Measurements from ENCODE around the gene THEMIS2.
A peak's percentile ranks its signal among the peaks of the same experiment; 100 is the strongest.
"Not testable (repeated sequence)": the region's sequence is repeated elsewhere in the genome, so short reads cannot be mapped to it uniquely, and the experiment has no call there.

Gene THEMIS2

DNA sequence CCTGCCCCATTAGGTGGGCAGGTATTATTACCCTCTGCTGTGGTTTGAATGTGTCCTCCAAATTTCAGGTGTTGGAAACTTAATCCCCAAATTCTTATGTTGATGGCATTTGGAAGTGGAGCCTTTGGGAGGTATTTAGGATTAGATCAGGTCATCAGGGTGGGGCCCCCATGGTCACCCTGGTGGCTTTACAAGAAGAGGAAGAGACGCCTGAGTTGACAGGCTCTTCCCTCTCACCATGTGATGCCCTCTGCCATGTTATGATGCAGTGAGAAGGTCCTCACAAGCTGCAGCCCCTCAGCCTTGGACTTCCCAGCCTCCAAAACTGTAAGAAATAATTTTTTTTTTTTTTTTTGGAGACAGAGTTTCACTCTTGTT is 8.8 kb upstream of the THEMIS2 start:
- DNase-seq, result no peak

DNA sequence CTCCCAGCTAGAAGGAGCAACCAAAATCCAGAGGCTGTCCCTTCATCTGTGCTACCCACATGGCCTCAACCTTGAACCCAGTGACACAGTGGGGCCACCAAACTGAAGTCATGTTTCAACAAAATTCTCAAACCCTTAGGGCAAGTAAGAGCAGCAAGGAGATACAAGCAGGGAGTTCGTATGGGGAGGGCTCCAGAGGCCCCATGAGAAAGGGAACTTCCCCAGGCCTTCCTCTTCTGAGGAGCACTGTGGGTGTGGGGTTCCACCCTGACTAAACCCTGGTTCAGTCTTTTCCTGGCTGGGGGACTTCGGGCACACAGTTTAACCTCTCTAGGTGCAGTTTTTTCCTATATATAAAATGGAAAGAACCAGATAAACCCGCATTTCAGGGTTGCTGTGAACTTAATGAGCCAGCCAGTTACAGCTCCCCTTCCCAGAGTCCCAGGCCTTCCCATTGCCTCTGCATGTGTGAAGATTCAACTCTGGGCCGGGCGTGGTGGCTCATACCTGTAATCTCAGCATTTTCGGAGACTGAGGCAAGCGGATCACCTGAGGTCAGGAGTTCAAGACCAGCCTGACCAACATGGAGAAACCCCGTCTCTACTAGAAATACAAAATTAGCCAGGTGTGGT is 8.0 kb upstream of the THEMIS2 start:
- DNase-seq, result no peak

DNA sequence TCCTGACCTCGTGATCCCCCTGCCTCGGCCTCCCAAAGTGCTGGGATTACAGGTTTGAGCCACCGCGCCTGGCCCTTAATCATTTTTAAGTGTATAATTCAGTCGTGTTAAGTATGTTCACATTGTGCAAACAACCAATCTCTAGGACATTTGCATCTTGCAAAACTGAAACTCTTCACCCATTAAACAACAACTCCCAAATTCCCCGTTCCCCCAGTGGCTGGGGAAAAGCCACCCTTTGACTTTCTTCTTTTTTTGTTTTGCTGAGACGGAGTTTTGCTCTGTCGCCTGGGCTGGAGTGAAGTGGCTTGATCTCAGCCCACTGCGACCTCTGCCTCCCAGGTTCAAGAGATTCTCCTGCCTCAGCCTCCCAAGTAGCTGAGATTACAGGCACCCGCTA is 6.5 kb upstream of the THEMIS2 start:
- no peak for DNase-seq

DNA sequence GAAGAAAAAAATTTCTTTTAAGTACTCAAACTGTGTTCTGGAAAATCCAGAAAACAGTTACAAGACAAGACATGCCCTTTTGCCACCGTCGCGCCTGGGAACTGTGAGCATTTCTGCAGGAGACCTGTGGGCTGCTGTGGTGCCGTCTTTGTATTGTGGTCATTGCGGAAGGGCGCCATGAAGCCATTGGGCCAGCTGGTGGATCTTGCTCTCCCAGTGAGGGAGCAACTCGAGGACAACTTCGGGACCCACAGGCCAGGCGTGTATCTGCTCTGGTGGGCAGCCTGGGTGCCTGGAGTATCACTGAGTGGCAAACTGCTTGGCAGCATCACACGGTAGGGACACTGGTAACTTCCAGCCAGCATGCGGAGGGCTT is 3.8 kb upstream of the THEMIS2 start:
- no peak for DNase-seq

DNA sequence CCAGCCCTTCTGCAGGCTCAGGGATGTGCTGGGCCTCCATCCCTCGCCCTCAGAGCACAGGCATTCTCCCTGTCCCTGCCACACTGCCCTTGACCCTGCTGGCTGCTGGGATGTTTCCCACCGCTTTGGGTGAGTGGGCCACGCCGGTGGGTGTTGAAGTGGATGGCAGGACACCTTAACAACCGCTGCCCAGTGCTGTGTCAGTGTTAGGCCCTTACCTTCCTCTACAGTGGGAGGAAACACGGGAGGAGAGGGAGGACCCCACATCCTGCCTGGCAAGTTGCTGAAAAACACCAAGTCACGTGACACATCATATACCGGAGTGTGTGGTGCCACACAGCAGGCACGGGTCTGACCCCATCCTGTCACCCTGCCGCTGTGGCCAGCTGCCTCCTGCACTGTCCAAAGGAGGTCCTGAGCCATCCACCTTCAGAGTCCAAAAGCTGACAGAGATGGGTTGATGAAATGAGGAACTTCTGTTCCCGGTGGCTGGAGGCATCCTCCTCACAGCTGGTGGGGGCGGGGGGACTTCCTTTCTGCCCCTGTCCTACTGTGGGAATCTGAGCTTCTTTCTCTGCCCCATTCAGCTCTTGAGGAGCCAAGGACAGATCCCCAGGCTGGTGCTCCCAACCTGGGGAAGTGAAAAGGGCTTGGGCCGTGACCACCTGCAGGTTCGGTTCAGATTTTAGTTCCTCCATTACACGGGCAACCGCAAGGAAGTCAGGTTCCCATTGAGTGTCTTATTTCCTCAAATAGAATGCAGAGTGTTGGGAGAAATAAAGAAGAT is 3.2 kb upstream of the THEMIS2 start:
- peak in 1 of 2 experiments; percentile 13 for DNase-seq

DNA sequence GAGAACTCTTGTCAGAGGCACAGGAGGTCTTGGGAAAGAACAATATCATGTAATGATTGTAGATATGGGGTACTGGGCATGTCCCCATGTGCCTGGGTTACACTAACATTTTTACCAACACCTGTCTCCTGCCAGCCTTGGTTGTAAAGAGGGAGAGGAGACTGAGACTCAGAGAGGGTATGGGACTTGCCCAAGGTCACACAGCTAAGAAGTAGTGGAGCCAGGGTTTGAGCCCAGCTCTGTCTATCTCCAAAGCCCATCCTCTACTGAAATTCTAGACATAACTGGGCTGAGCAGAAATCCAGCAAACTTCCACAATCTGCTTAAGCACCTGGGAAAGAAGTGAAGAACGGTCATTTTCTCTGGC is 2.6 kb upstream of the THEMIS2 start:
- no peak for DNase-seq

DNA sequence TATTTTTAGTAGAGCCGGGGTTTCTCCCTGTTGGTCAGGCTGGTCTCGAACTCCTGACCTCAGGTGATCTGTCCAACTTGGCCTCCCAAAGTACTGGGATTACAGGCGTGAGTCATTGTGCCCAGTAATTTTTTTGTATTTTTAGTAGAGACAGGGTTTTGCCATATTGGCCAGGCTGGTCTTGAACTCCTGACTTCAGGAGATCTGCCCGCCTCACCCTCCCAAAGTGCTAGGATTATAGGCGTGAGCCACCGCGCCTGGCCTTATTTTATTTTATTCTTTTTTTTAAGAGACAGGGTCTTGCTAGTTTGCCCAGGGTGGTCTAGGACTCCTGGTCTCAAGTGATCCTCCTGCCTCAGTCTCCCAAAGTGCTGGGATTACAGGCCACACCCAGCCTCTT is 1.3 kb upstream of the THEMIS2 start:
- not testable (repeated sequence) for DNase-seq

DNA sequence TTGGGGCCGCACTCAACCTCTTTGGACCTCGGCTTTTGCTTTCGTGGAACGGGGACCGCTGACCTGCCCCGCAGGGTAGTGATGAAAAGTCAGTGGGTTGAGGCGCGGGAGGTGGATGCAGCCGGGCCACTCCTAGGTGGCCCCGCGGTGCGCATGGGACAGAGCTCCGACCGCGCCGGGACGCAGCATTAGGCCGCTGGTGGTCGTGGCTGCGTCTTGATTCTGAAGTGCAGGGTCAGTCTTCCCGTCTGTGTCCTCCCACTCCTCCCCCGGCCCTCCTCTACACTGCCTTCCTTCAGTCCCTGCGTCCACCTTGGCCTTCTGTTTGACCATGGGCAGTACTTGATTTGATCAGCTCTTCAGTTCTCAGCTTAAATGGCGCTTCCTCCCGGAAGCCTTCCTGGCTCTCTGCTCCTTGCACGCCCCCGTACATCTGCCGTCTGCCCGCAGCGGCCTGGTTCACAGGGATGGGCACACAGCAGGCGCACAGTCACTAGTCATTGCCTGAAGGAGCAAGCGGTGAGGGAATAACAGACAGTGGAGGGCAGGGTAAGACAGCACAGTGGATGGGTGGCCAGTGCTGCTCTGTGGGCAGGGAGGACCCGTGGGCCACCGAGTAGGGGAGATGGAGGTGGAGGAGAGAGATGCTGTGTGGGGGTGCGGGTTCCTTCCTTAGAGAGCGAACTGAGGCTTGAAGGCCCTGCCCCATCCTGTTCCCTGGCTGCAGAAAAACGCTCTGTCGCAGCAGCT is 633 bp downstream of the THEMIS2 start:
- DNase-seq, result peak in 1 of 2 experiments; percentile 26

DNA sequence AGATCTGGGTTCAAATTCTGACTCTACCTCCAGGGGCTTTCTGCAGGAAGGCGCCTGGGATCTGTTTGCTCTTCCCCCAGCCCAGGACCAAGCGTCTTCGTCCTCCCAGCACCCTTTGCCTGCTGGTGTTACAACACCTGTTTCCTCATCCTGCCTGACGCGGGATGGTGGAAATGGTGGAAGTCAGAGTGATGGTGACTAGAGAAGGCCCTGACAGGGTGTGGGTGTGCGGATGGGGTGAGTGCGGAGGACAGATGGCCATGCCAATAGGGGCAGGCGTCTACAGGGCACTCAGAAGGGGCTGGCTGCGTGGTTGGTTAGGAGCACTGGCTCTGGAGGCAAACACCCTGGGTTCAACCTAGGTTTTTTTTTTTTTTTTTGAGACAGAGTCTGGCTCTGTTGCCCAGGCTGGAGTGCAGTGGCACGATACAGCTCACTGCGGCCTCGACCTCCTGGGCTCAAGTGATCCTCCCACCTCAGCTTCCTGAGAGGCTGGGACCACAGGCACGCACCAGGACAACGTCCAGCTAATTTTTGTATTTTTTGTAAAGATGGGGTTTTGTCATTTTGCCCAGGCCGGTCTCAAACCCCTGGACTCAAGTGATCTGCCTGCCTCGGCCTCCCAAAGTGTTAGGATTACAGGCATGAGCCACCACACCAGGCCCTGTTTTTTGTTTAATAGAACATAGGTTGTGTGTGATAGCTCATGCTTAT is 1.5 kb downstream of the THEMIS2 start:
- peak in 1 of 2 experiments; percentile 32 for DNase-seq

DNA sequence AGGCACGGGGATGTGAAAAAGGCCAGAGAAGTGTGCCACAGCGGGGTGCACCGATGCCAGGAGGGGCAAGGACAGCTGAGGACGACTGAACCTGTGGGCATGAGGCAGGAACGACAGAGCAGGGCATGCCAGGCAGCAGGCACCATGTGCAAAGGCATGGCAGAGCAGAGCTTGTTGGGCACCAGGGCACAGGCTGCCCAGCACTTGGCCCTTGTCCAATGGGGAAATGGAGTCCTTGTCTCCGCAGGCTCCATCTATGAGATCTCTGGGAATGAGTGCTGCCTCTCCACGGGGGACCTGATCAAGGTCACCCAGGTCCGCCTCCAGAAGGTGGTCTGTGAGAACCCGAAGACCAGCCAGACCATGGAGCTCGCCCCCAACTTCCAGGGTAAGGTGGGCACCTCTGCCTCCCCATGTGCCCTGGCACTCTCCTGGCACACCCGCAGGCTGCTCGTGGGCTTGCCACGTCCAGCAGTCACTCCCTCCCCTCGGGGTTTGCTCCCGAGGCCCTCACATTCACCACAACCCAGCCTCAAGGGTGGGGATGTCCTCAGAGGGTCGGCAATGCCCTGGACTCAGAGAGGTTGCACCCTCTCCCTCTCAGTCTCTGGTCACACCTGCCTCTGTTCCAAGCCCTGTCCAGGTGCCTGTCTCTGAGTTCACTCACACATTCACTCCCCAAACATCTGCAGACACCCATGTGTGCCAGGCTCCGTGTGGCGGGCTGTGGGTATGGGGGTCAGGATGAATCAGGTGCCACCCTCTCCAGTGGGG is 4.2 kb downstream of the THEMIS2 start:
- no peak for DNase-seq

DNA sequence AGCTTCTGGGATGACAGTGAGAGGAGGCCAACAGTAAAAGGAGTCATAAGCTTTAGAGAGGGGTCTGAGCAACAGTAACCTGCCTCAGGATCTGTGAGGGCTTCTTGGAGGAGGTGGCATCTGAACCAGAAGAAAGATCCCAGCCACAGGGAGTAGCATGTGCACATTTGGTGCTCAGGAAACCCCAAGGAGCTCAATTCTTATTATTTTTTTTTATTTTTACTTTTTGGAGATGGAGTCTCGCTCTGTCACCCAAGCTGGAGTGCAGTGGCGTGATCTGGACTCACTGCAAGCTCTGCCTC is 4.7 kb downstream of the THEMIS2 start:
- DNase-seq, result no peak

DNA sequence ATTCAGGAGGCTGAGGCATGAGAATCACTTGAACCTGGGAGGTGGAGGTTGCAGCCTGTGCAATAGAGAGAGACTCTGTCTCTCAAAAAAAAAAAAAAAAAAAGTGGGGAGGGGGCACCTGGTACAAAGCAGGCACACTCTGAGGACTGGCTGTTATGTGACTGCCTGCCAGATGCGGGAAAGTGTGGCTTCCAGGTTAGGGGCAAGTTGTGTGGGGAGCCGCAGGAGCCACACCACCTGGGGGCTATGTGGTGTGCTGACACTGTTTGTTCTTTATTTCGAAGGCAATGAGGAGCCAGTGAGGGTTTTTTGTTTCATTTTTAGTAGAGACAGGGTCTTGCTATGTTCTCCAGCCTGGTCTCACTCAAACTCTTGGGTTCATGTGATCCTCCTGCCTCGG is 5.7 kb downstream of the THEMIS2 start:
- no peak for DNase-seq

DNA sequence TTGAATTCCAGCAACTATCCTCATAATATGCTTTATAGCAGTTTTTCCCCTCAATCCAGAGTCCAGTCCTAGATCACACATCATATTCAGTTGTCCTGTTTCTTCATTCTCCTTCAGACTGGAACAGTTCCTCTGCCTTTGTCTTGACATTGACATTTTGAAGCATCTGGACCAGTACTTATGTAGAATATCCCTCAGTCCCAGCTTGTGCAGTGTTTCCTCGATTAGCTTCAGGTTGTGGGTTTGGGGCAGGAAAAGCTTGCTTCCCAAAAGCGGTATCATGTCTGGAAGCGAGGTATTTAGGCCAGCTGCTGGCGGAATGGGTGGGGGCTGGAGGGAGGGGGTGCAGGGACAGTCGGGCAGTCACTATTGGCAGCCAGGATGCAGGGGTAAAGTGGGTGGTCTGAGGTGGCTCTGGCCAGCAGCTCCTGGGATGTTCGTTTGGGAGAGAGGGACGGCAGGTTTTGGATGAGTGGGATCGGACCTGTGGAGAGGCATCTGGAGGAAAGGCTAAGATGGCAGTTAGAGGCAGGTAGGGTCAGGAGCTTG is 6.5 kb downstream of the THEMIS2 start:
- no peak for DNase-seq

DNA sequence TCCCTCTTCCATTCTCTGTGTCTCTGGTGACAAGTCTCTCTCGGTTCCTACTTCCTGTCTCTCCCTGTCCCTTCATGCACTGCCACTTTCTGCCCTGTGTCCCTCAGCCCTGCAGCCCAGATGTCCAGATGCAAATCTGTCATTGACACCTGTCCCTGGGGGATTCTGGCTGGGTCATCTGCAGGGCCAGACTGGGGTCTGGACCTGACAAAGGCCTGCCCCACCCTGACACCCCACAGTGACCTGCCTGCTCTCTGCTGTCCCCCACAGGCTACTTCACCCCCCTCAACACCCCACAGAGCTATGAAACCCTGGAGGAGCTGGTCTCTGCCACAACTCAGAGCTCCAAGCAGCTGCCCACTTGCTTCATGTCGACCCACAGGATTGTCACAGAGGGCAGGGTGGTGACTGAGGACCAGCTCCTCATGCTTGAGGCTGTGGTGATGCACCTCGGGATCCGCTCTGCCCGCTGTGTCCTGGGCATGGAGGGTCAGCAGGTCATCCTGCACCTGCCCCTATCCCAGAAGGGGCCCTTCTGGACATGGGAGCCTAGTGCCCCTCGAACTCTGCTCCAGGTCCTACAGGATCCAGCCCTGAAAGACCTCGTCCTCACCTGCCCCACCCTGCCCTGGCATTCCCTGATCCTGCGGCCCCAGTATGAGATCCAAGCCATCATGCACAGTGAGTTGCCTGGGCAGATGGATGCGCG is 7.2 kb downstream of the THEMIS2 start:
- no peak for DNase-seq

DNA sequence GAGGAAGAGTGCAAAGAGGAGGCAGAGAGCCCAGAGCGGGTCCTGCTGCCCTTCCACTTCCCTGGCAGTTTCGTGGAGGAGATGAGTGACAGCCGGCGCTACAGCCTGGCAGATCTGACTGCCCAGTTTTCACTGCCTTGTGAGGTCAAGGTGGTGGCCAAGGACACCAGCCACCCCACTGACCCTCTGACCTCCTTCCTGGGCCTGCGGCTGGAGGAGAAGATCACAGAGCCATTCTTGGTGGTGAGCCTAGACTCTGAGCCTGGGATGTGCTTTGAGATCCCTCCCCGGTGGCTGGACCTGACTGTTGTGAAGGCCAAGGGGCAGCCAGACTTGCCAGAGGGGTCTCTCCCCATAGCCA is 10.2 kb downstream of the THEMIS2 start:
- DNase-seq, result no peak

DNA sequence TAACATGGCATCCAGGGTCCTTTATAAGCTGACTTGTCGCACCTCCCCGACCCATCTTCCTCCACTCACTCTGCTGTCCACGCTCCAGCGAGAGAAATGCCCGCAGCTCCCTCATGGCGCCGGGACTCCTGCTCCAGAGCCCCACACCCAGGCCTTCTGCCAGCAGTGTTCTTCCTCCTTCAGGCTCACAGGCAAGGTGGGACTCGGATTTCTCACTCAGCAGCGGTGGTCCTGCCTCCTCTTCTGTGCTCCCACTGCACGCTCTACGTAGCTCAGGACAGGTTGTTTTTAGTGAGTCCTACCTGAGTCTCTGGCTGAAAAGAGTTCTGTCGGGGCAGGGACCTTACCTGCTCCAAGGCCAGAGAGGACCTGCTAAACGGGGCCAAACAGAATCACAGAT is 11.2 kb downstream of the THEMIS2 start:
- DNase-seq, result no peak

DNA sequence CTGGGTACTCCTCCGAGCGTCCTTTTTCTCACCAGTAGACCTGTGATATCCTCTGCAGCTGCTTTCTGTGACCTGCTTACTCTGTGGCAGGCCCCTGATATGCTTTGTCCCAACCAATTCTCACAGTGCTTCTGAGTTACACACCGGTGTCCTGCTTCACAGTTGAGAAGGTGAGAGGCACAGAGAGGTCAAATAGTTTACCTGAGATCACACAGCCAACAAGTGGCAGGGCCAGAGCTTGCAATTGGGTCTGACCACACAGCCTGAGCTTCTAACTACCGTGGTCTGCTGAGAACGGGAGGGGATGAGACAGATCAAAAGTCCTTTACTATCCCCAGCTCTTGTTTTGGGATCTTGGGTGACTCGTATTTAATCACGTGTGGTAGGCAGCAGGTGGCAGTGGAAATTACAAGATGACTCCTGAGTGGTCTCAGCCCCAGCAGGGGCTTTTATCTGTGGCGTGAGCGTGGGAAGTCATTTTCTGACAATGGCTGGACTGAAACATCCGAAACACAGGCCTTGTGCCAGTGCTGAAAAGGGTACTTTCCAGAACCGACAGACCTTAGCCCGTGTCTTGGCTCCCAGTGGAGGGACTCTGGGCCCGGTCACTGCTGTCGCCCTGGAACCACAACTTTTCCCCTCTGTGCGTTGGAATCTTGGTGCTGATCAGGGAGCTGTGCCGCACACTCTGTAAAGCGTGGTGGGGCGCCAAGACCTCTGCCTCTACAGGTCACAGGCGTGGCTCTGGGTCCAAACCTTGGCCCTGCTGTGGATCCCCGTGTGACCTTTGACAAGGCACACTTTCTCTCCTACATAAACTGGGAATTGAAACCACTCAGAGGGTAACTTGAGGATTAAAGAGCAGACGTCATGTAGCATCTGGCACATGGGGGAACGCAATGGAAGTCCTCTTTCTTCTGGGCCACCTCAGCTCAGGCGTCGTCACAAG is 11.9 kb downstream of the THEMIS2 start:
- DNase-seq, result no peak

DNA sequence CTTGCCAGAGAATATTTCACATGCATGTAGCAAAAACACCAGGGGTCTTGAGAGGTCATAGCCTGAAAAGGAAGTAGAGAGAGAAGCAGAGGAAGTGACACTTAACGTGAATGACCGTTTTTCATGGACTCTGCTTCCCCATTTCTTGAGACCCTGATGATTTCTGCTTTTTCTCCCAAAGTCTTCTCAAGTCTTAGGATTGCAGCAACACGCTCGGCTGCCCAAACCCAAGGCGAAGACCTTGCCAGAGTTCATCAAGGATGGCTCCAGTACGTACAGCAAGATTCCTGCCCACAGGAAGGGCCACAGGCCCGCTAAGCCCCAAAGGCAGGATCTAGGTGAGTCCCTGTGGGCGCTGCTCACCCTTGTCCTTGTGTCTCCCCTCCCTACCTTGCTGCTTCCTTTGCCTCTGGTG is 12.8 kb downstream of the THEMIS2 start:
- DNase-seq, result no peak

DNA sequence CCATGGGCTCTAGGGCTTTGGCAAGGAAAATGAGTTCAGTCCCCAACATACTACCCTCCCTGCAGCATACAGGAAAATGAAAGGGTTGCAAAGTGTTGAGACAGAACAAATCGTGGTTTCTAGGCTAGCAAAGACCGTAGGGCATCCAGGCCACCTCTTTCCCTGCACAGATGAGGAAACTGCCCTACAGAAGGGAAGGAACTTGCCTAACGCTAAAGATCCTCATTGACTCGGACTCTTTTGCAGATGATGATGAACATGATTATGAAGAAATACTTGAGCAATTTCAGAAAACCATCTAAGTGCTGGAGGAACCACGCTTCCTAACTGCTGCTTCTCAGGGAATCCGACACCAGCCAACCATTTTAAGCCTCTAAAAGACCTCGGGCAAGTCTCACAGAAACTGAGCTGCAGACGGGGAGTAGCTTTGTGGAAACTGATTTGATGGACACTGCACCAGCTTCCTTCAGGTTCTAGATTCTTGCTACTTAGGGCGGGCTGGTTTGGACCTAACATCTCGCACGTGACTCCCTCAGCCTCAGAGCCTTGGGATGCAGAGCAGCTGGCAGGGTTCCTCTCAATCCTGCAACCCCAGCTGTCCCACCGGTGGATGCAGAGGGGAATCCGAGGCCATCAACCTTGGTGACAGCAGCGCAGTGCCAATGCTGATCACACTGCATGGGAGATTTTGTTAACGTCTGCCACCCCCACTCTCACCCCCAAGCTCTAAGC is 13.4 kb downstream of the THEMIS2 start:
- DNase-seq, result no peak

DNA sequence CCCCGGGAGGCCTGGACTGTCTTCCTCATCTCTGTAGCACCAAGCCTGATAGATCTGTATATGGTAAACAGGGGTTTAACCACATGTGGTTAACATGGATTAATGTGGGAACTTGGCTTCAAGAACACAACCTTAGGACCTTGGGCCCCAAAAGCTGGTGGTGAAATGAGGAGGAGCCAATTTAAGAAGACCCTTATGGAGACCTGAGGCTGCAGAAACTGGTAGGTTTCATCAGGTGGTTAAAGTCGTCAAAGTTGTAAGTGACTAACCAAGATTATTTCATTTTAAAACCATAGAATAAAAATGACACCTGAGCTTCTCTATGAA is 14.0 kb downstream of the THEMIS2 start:
- DNase-seq, result no peak
